Measurements from ENCODE around the gene ACTN4.
"Not testable (repeated sequence)": the region's sequence is repeated elsewhere in the genome, so short reads cannot be mapped to it uniquely, and the experiment has no call there.

Gene ACTN4

GRCh38 chr19:38741670-38742069, 94.2 kb downstream of the ACTN4 start:
- no peak for FAIRE-seq

DNA sequence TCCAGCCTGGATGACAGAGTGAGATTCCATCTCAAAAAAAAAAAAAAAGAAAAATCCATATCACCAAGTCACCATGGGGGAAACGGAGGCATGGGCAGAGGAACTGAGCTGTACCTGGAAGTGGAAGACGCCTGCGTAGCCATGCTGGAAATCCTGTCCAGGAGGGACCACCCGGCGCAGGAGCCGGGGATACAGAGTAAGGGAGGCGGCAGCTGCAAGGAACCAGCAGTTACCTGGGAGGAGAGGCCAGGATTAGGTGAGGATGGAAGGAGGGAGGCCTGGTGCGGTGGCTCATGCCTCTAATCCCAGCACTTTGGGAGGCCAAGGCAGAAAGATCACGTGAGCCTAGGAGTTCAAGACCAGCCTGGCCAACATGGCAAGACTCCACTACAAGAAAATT, 94.8 kb downstream of the ACTN4 start:
- FAIRE-seq, result no peak

DNA sequence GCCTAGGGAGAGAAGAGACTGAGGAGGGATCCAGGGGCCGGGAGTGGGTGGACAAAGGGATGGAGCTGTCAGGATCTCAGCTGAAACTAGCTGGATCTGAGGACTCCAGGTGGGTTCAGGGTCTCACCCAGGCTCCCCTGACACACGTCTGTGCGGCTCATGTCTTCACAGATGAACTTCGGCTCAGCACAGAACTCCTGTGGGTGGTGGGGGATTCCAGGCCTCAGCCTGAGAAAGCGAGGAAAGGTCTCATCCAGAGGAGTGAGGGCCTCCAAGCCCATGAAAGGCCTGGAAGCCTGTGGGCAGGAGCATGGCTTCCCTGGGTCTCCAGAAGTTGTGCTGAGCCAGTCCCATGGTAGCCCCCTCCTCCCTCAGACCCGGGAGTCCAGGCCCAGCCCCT, 95.5 kb downstream of the ACTN4 start:
- FAIRE-seq, result no peak

GRCh38 chr19:38743394-38744297, 96.2 kb downstream of the ACTN4 start:
- FAIRE-seq, result no peak

DNA sequence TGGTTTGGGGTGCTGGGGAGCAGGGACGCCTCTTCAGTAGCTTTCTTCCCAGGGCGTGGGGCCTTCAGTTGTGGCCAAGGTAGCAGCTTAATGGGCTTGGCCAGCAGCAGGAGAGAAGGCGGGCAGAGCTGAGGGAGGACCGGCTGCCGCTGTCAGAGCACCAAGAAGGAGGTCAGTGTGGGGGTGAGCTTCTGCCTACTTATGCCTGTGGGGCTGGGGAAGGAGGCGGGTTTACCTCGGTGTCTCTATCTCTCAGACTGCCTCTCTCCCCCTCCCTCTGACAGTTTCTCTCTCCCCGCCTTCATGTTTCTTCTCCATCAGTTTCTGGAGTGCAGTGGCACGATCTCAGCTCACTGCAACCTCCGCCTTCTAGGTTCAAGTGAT, 96.8 kb downstream of the ACTN4 start, which contains the start of gene CAPN12:
CAPN12 (minus strand) TSS at position 177 of the 384 bp plus-strand sequence. CDS start 309 bp downstream, outside the sequence.
- FAIRE-seq, result no peak

GRCh38 chr19:38744874-38745273, 97.4 kb downstream of the ACTN4 start:
- FAIRE-seq, result no peak

- FAIRE-seq, result no peak
These were observed 97.9 kb downstream of the ACTN4 start for GRCh38 chr19:38745316-38745715.

DNA sequence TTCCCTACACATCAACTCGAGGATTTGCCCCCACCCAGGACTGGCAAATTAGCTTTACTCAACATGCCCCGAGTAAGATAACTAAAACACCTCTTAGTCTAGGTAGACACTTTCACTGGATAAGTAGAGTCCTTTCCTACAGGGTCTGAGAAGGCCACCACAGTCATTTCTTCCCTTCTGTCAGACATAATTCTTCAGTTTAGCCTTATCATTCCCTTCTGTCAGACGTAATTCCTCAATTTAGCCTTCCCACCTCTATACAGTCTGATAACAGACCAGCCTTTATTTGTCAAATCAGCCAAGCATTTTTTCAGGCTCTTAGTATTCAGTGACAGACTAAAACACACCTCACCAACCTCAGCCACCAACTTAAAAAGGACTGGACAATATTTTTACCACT, 106.3 kb downstream of the ACTN4 start:
- not testable (repeated sequence) for FAIRE-seq

GRCh38 chr19:38754196-38754595, 106.7 kb downstream of the ACTN4 start:
- not testable (repeated sequence) for FAIRE-seq

GRCh38 chr19:38759590-38760003, 112.1 kb downstream of the ACTN4 start:
- FAIRE-seq, result no peak

- FAIRE-seq, result not testable (repeated sequence)
These were observed 113.5 kb downstream of the ACTN4 start for GRCh38 chr19:38760805-38761517.

- FAIRE-seq, result not testable (repeated sequence)
These were observed 114.5 kb downstream of the ACTN4 start for GRCh38 chr19:38761884-38762389.

DNA sequence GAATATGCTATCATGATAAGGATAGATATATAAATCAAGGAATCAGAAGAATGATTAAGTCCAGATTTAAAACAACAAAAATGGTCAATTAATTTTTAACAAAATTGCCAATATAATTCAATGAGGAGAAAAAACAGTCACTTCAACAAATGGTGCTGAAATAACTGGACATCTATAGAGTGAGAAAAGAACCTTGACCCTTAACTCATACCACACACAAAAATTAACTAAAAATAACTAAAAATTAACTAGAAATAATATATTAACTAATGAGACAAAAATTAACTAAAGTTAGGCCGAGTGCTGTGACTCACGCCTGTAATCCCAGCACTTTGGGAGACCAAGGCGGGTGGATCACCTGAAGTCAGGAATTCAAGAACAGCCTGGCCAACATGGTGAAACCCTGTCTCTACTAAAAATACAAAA, 116.4 kb downstream of the ACTN4 start:
- no peak for FAIRE-seq

DNA sequence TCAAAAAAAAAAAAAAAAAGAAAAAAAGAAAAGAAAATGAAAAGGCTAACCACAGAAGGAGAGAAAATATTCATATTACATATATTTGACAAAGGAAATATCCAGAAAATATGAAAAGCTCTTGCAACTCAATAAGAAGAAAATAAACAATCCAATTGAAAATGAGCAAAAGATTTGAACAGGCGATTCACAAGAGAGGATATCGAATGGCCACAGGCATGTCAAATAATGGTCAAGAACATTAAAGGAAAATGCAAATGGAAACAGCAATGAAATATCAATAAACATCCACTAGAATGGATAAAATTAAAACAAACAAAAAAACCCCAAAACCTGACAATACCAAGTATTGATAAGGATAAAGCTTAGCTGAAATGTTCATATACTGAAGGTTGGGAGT, 117.8 kb downstream of the ACTN4 start:
- no peak for FAIRE-seq

DNA sequence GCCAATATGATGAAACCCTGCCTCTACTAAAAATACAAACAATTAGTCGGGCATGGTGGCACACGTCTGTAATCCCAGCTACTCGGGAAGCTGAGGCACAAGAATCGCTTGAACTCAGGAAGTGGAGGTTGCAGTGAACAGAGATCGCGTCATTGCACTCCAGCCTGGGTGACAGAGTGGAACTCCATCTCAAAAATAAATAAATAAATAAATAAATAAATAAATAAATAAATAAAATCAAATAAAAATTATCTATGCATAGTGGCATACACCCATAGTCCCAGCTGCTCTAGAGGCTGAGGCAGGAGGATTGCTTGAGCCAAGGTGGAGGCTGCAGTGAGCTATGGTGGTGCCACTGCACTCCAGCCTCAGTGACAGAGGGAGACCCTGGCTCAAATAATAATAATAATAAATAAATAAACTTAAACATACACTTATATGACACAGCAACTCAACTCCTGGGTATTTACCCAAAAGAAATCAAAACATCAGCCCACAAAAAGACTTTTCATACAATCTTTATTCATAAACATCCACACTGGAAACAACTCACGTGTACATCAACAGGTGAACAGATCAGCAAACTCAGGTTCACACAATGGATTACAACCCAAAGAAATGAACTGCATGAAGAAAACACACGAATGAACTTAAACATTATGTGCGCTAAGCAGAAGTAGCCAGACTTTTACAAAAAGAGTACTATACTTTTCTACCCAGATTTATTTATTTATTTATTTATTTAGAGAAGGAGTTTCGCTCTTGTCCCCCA, 119.0 kb downstream of the ACTN4 start:
- FAIRE-seq, result no peak

DNA sequence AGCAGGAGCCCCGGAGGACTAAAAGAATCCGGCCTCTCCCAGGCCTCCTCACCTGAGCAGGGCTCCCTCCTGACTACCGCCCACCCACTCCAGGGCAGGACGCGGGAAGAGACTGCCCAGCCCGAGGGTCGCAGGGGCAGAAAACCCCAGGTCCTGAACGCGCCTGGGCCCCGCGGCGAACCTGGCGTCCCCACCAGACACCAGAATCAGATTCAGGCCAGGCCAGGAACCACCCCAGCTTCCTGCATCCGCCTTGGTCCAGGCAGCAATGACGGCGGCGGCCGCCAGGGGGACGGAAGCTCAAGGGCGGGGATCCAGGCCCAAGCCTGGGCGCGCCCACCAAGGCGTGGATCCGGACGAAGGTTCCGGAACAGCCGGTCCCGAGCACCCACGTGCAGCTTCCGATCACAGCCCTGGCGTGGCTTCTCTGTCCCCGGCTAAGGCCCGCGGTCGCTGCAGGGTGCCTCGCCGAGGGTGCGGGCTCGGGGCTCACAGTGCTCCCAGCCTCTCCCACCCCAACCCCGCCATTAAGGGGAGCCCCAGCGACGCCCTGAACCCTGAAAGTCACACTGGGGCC, 122.3 kb downstream of the ACTN4 start:
- no peak for FAIRE-seq

GRCh38 chr19:38770228-38770948, 122.9 kb downstream of the ACTN4 start:
- not testable (repeated sequence) for FAIRE-seq

GRCh38 chr19:38770949-38771275, 123.5 kb downstream of the ACTN4 start:
- FAIRE-seq, result peak; percentile 54

GRCh38 chr19:38771569-38771968, 124.1 kb downstream of the ACTN4 start:
- not testable (repeated sequence) for FAIRE-seq

DNA sequence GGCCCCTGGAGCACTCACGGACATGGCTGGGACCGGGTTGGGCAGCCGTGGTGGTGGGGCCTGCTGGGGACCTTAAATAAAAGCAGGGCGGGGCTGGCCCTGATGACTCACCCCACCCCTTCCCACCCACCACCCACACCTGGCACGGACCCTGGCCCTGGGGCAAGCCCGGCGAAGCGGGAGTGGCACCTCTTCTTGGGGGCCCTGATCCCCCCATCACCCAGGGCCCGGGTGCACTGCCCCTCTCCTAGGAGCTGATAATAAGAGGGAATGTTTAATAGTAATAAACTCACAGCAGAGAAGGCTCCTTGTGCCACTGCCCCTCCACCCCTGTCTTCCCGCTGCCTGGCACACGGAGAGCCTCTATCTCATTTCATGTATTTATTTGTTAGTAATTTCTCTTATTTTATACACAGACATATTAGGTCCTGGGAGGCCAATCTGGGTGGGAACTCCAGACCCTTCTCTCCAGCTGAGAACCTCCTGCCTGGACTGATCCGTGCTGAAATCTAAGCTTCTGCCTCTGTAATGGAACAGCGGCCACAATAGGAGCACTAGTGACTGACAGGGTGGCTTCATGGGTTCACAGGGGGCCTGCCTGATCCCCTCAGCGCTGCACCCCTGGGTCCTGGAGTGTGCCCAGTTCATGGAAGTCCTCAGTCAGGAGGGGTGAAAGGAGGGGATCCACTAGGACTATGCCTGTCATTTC, 126.2 kb downstream of the ACTN4 start, which contains the start of gene LGALS7:
LGALS7 (minus strand) TSS at position 49 of the 709 bp plus-strand sequence; CDS start at position 24, 25 bp downstream.
- no peak for FAIRE-seq
